BLaER1 treated with 17β-estradiol and CSF1 and Interleukin-3, amounts not matched to agents 10 nM and 100 nM (cell line): ENCODE measurements around the gene TIAM2.

ENCODE experiments used
- H3K27ac ChIP-seq, 11 experiments: shearing (Covaris generic); formaldehyde crosslinking; 2 replicates each; pipeline ENCODE4 v1.8.1; 2022
- H3K27me3 ChIP-seq, 11 experiments: shearing (Covaris generic); formaldehyde crosslinking; 2 replicates each; pipeline ENCODE4 v1.8.1; 2022
- H3K36me3 ChIP-seq, 11 experiments: shearing (Covaris generic); formaldehyde crosslinking; 2 replicates each; pipeline ENCODE4 v1.8.1; 2022
- H3K4me1 ChIP-seq, 10 experiments: shearing (Covaris generic); formaldehyde crosslinking; 2 replicates each; pipeline ENCODE4 v1.8.1; 2022
- H3K4me2 ChIP-seq, 11 experiments: shearing (Covaris generic); formaldehyde crosslinking; 2 replicates each; pipeline ENCODE4 v1.8.1; 2022
- H3K4me3 ChIP-seq, 10 experiments: shearing (Covaris generic); formaldehyde crosslinking; 2 replicates each; pipeline ENCODE4 v1.8.1; 2022
- H3K9ac ChIP-seq, 11 experiments: shearing (Covaris generic); formaldehyde crosslinking; 2 replicates each; pipeline ENCODE4 v1.8.1; 2022
- H3K9me3 ChIP-seq, 11 experiments: shearing (Covaris generic); formaldehyde crosslinking; replicated peaks in 1 of 11; 2 replicates each; pipeline ENCODE4 v1.8.1; 2022
- H4K20me1 ChIP-seq, 11 experiments: shearing (Covaris generic); formaldehyde crosslinking; 2 replicates each; pipeline ENCODE4 v1.8.1; 2022
- Cebpa-rat ChIP-seq, 11 experiments: shearing (Covaris generic); IDR thresholded peaks; 2 replicates each; pipeline ENCODE4 v1.8.1; 2022

The TIAM2 gene

GRCh38 chr6:155259204-155259603 lies 264.1 kb downstream of the TIAM2 start:
- peaks cover 62 to 83% (median 68%) of the 10 kb centered on the region in 11 experiments for H3K36me3 ChIP-seq
- H3K9me3 ChIP-seq: no peaks in the 10 kb centered on the region
- no peak overlapping the region for H3K27ac ChIP-seq
- peaks cover 0 to 29% (median 22%) of the 10 kb centered on the region in 10 experiments; a peak in 14 of 20 replicates for H3K4me1 ChIP-seq
- no peak overlapping the region for H3K4me2 ChIP-seq
- H3K4me3 ChIP-seq: no peak overlapping the region
- H3K27me3 ChIP-seq: no peaks in the 10 kb centered on the region
- no peak for TF ChIP-seq Cebpa-rat (IDR thresholded peaks at IDR 0.05)
- 0 out of 22 replicates have a peak, but pooled peaks cover 0 to 6% (median 0%) of the 10 kb centered on the region in 11 experiments for H4K20me1 ChIP-seq
- no peak overlapping the region for H3K9ac ChIP-seq

GRCh38 chr6:155259897-155260296 lies 264.8 kb downstream of the TIAM2 start:
- Histone ChIP-seq H3K9ac (no peak overlapping the region), H3K27ac (no peak overlapping the region), H3K27me3 (no peaks in the 10 kb centered on the region), H3K4me2 (no peak overlapping the region), H4K20me1 (0 out of 22 replicates have a peak, but pooled peaks cover 0 to 6% (median 0%) of the 10 kb centered on the region in 11 experiments), H3K9me3 (no peaks in the 10 kb centered on the region), H3K4me3 (no peak overlapping the region), H3K4me1 (peaks cover 0 to 29% (median 22%) of the 10 kb centered on the region in 10 experiments; a peak in 15 of 20 replicates), H3K36me3 (peaks cover 59 to 84% (median 68%) of the 10 kb centered on the region in 11 experiments)
- TF ChIP-seq Cebpa-rat (IDR thresholded peaks at IDR 0.05): no peak

GRCh38 chr6:155260686-155261085 lies 265.6 kb downstream of the TIAM2 start:
- Histone ChIP-seq H3K9ac (0 out of 22 replicates have a peak overlapping the region, but pooled peaks of 1 of the 11 experiments have one; percentile 5), H3K4me2 (peak overlapping the region in 5 of 11 experiments; percentile 1 to 50 (median 29); a peak in 6 of 22 replicates), H3K4me3 (no peak overlapping the region), H3K4me1 (peaks cover 0 to 29% (median 22%) of the 10 kb centered on the region in 10 experiments; a peak in 15 of 20 replicates), H4K20me1 (0 out of 22 replicates have a peak, but pooled peaks cover 0 to 6% (median 0%) of the 10 kb centered on the region in 11 experiments), H3K27ac (no peak overlapping the region), H3K9me3 (no peaks in the 10 kb centered on the region), H3K27me3 (no peaks in the 10 kb centered on the region), H3K36me3 (peaks cover 54 to 79% (median 63%) of the 10 kb centered on the region in 11 experiments)
- TF ChIP-seq Cebpa-rat (IDR thresholded peaks at IDR 0.05): no peak

GRCh38 chr6:155261111-155261900 lies 266.2 kb downstream of the TIAM2 start:
- H3K4me1 ChIP-seq: peaks cover 0 to 29% (median 22%) of the 10 kb centered on the region in 10 experiments; a peak in 15 of 20 replicates
- peaks cover 48 to 78% (median 59%) of the 10 kb centered on the region in 11 experiments for H3K36me3 ChIP-seq
- no peak overlapping the region for H3K4me3 ChIP-seq
- peak overlapping the region in 7 of 11 experiments; percentile 29 to 50 (median 39); a peak in 10 of 22 replicates for H3K4me2 ChIP-seq
- H3K27me3 ChIP-seq: no peaks in the 10 kb centered on the region
- H4K20me1 ChIP-seq: 0 out of 22 replicates have a peak, but pooled peaks cover 0 to 6% (median 0%) of the 10 kb centered on the region in 11 experiments
- no peaks in the 10 kb centered on the region for H3K9me3 ChIP-seq
- H3K9ac ChIP-seq: no peak overlapping the region
- no peak for TF ChIP-seq Cebpa-rat (IDR thresholded peaks at IDR 0.05)
- H3K27ac ChIP-seq: no peak overlapping the region

GRCh38 chr6:155262655-155263054 lies 267.5 kb downstream of the TIAM2 start:
- Histone ChIP-seq H3K27ac (no peak overlapping the region), H3K27me3 (no peaks in the 10 kb centered on the region)

GRCh38 chr6:155263373-155264063 lies 268.4 kb downstream of the TIAM2 start, which contains the start of gene CLDN20:
Gene CLDN20 (plus strand): TSS chr6:155264013. CDS start chr6:155275720, 11,707 bp downstream.
- Histone ChIP-seq H3K9ac (no peak within 1 kb of the TSS), H3K4me1 (peaks cover 0 to 29% (median 22%) of the 10 kb centered on the region in 10 experiments; a peak in 15 of 20 replicates), H3K27me3 (no peaks in the 10 kb centered on the region), H3K27ac (no peak within 1 kb of the TSS), H3K9me3 (peaks cover 0 to 8% (median 0%) of the 10 kb centered on the region in 11 experiments; a peak in 2 of 22 replicates), H3K4me2 (no peak within 1 kb of the TSS), H4K20me1 (0 out of 22 replicates have a peak, but pooled peaks cover 0 to 6% (median 0%) of the 10 kb centered on the region in 11 experiments), H3K4me3 (no peak within 1 kb of the TSS), H3K36me3 (peaks cover 35 to 70% (median 52%) of the 10 kb centered on the region in 11 experiments)
- no peak for TF ChIP-seq Cebpa-rat (IDR thresholded peaks at IDR 0.05)

More at GRCh38 chr6:155262655-155263054, 267.5 kb downstream of the TIAM2 start:
- H4K20me1 ChIP-seq: 0 out of 22 replicates have a peak, but pooled peaks cover 0 to 6% (median 0%) of the 10 kb centered on the region in 11 experiments
- H3K9ac ChIP-seq: no peak overlapping the region
- H3K36me3 ChIP-seq: peaks cover 44 to 78% (median 61%) of the 10 kb centered on the region in 11 experiments
- H3K4me3 ChIP-seq: no peak overlapping the region
- H3K4me1 ChIP-seq: peaks cover 0 to 29% (median 22%) of the 10 kb centered on the region in 10 experiments; a peak in 15 of 20 replicates
- peak overlapping the region in 6 of 11 experiments; percentile 15 to 50 (median 40); a peak in 9 of 22 replicates for H3K4me2 ChIP-seq
- H3K9me3 ChIP-seq: peaks cover 0 to 8% (median 0%) of the 10 kb centered on the region in 11 experiments; a peak in 2 of 22 replicates
- TF ChIP-seq Cebpa-rat (IDR thresholded peaks at IDR 0.05): no peak

- Histone ChIP-seq H4K20me1 (0 out of 22 replicates have a peak, but pooled peaks cover 0 to 6% (median 0%) of the 10 kb centered on the region in 11 experiments), H3K4me2 (no peak overlapping the region), H3K36me3 (peaks cover 27 to 66% (median 40%) of the 10 kb centered on the region in 11 experiments), H3K9ac (no peak overlapping the region), H3K4me3 (no peak overlapping the region), H3K4me1 (peaks cover 0 to 29% (median 22%) of the 10 kb centered on the region in 10 experiments; a peak in 15 of 20 replicates), H3K9me3 (peaks cover 0 to 8% (median 0%) of the 10 kb centered on the region in 11 experiments; a peak in 2 of 22 replicates), H3K27ac (no peak overlapping the region), H3K27me3 (no peaks in the 10 kb centered on the region)
- TF ChIP-seq Cebpa-rat (IDR thresholded peaks at IDR 0.05): no peak
These were observed 269.7 kb downstream of the TIAM2 start for GRCh38 chr6:155264693-155265320.
